Colonic mucosa (tissue), 4 donors: ENCODE data around the gene CHMP6. TPM values are rescaled to one million over a fixed set of nuclear protein-coding genes. Genes with fewer than 3 reads are reported as not detected.
"Not testable (repeated sequence)": the region's sequence is repeated elsewhere in the genome, so short reads cannot be mapped to it uniquely, and the experiment has no call there.

Experiments
- DNase-seq: peaks from one replicate; pipeline ENCODE4 v3.0.0-alpha.2; 2020
- H3K27ac ChIP-seq: fragments of 200-600 bp; one replicate; pipeline ENCODE4 v1.8.0; 2021
- H3K27me3 ChIP-seq: fragments of 200-600 bp; one replicate; pipeline ENCODE4 v1.8.0; 2021
- H3K36me3 ChIP-seq: fragments of 200-600 bp; one replicate; pipeline ENCODE4 v1.8.0; 2021
- H3K4me1 ChIP-seq: fragments of 200-600 bp; one replicate; pipeline ENCODE4 v1.8.0; 2021; ENCODE audit warnings: mild to moderate bottlenecking
- H3K4me3 ChIP-seq: fragments of 200-600 bp; one replicate; pipeline ENCODE4 v1.8.0; 2021
- H3K9ac ChIP-seq, 2 donors: one replicate each; pipeline ENCODE4 v1.7.0; 2013; ENCODE audit warnings: control low read depth in 2 of 2, low read depth in 2 of 2, low read length in 2 of 2
- H3K9me3 ChIP-seq: fragments of 200-600 bp; one replicate; pipeline ENCODE4 v1.8.0; 2021
- CTCF ChIP-seq: fragments of 200-600 bp; IDR thresholded peaks from one replicate; pipeline ENCODE4 v1.8.0; 2022; ENCODE audit warnings: antibody characterized with exemption, mild to moderate bottlenecking
- intact Hi-C: fragments of 100-400 bp; cut with DNase I; formaldehyde crosslinking; loops from one replicate; pipeline ENCODE4 v1.14.1; 2022
- total RNA-seq, 2 donors: library from RNA; stranded (reverse); fragmentation: NEBNext Ultra II Directional in 1 of 2; extraction: Animal tissue kit (Norgen Biotek cat#: 25700) in 1 of 2; gene quantifications; one replicate each; pipeline ENCODE4 v1.2.1, GENCODE V29; 2021
- donor health status: healthy.
- donor health status: DM: no; HTN: no; CAD: no.
- donor health status: DM: no; HTN: no; CAD: no.

CHMP6 gene
- total RNA-seq, 2 donors from 2014 or later, result 29.1 to 43.5 TPM

GRCh38 chr17:81029859-81030258 lies 38.2 kb downstream of the CHMP6 start:
- TF ChIP-seq CTCF, result no peak
- no peak for DNase-seq
- Histone ChIP-seq H3K9me3 (no peaks in the 10 kb centered on the region), H3K4me1 (no peaks in the 10 kb centered on the region), H3K9ac (no peak overlapping the region), H3K4me3 (no peak overlapping the region), H3K27ac (no peak overlapping the region), H3K27me3 (peaks cover 18% of the 10 kb centered on the region), H3K36me3 (no peaks in the 10 kb centered on the region)
- intact Hi-C loops, result no loop called here

- Histone ChIP-seq H3K9ac (peak overlapping the region in 1 of 2 donors; percentile 77), H3K27me3 (peaks cover 18% of the 10 kb centered on the region)
- H3K4me1 ChIP-seq, H3K9me3 ChIP-seq, H3K27ac ChIP-seq, H3K4me3 ChIP-seq, intact Hi-C loops, H3K36me3 ChIP-seq, DNase-seq: not testable (repeated sequence)
Observed at GRCh38 chr17:81030312-81030711, 38.7 kb downstream of the CHMP6 start.

GRCh38 chr17:81030741-81031565 lies 39.3 kb downstream of the CHMP6 start:
- H3K27ac ChIP-seq, result peak overlapping the region; percentile 6
- TF ChIP-seq CTCF, result no peak
- H3K27me3 ChIP-seq, result peaks cover 18% of the 10 kb centered on the region
- H3K9me3 ChIP-seq, result no peaks in the 10 kb centered on the region
- peak; percentile 87 for DNase-seq
- no peak overlapping the region for H3K4me3 ChIP-seq
- intact Hi-C loops, result no loop called here
- no peaks in the 10 kb centered on the region for H3K4me1 ChIP-seq
- H3K36me3 ChIP-seq, result no peaks in the 10 kb centered on the region
- H3K9ac ChIP-seq, result peak overlapping the region; percentile 32 to 77

- Histone ChIP-seq H3K9me3 (no peaks in the 10 kb centered on the region), H3K36me3 (no peaks in the 10 kb centered on the region), H3K27me3 (peaks cover 17% of the 10 kb centered on the region), H3K9ac (peak overlapping the region in 1 of 2 donors; percentile 77), H3K4me1 (no peaks in the 10 kb centered on the region), H3K4me3 (no peak overlapping the region), H3K27ac (peak overlapping the region; percentile 6)
- no peak for TF ChIP-seq CTCF
- intact Hi-C loops, result no loop called here
- peak; percentile 53 for DNase-seq
Observed at GRCh38 chr17:81031566-81032550, 40.2 kb downstream of the CHMP6 start.

GRCh38 chr17:81032641-81033480 lies 41.2 kb downstream of the CHMP6 start:
- H3K9me3 ChIP-seq, result no peaks in the 10 kb centered on the region
- peak overlapping the region; percentile 63 for H3K4me3 ChIP-seq
- H3K9ac ChIP-seq, result no peak overlapping the region
- no peak for TF ChIP-seq CTCF
- no peak overlapping the region for H3K27ac ChIP-seq
- no peak for DNase-seq
- H3K36me3 ChIP-seq, result no peaks in the 10 kb centered on the region
- H3K27me3 ChIP-seq, result peaks cover 7% of the 10 kb centered on the region
- intact Hi-C loops, result no loop called here
- no peaks in the 10 kb centered on the region for H3K4me1 ChIP-seq
